Activated naive CD8-positive, alpha-beta T cell treated with anti-CD3 and anti-CD28 coated beads, Interleukin-2, amount 10 ng/mL, durations not matched to agents 7 days and 5 days (primary cell): Measurements from ENCODE around the gene GALNT14. TPM values are rescaled to one million over a fixed set of nuclear protein-coding genes. Genes with fewer than 3 reads are reported as not detected.

ENCODE experiments used
- ATAC-seq: fragments of 150-1000 bp; cut with Tn5 transposase; one replicate; pipeline ENCODE4 v1.10.0; 2021; ENCODE audit warnings: low read depth, moderate library complexity
- POLR2A ChIA-PET: fragments of 350-600 bp; sonication (Branson Sonifier 250); formaldehyde crosslinking; loops from one replicate; lab custom pipeline; 2021; ENCODE audit warnings: antibody characterized with exemption; lab: Charles Lee
- DNase-seq: peaks from one replicate; pipeline ENCODE4 v3.0.0; 2021
- H3K27ac Mint-ChIP-seq: one replicate; pipeline ENCODE4 v1.8.0; 2022; ENCODE audit warnings: mild to moderate bottlenecking, mixed read lengths
- H3K27me3 Mint-ChIP-seq: one replicate; pipeline ENCODE4 v1.8.0; 2022; ENCODE audit warnings: mild to moderate bottlenecking, moderate library complexity, mixed read lengths
- H3K36me3 Mint-ChIP-seq: one replicate; pipeline ENCODE4 v1.8.0; 2021; ENCODE audit warnings: mild to moderate bottlenecking, mixed read lengths
- H3K4me1 Mint-ChIP-seq: one replicate; pipeline ENCODE4 v1.8.0; 2021; ENCODE audit warnings: mixed read lengths
- H3K4me3 Mint-ChIP-seq: one replicate; pipeline ENCODE4 v1.8.0; 2022; ENCODE audit warnings: mild to moderate bottlenecking, moderate library complexity, mixed read lengths
- H3K9me3 Mint-ChIP-seq: one replicate; pipeline ENCODE4 v1.8.0; 2021; ENCODE audit warnings: mixed read lengths
- total RNA-seq, 2 experiments: library from RNA; stranded (reverse); gene quantifications; one replicate each; pipeline ENCODE4 v1.2.3, GENCODE V29; 2021

Gene GALNT14
- total RNA-seq, 2 experiments from 2014 or later = not detected

DNA sequence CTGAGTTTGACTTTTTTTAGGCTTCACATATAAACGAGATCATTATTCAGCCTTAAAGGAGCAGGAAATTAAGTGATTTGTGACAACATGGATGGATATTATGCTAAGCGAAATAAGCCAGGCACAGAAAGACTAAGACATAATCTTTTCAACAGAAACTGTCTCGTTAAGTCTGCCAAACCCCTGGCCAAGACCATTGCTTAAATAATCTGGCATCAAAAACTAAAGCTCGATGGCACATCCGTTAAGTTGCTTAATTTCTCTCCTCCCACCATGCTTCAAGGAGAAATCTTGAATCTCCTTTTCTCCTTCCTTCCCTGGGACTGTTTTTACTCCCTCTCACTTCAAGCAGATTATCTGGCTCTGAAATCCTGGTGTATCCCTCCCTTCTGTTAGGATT is 140.3 kb downstream of the GALNT14 start:
- no peak overlapping the region for H3K27ac Mint-ChIP-seq
- H3K27me3 Mint-ChIP-seq = peaks cover 6% of the 10 kb centered on the region
- no peaks in the 10 kb centered on the region for H3K36me3 Mint-ChIP-seq
- H3K9me3 Mint-ChIP-seq = no peaks in the 10 kb centered on the region
- no peak overlapping the region for H3K4me3 Mint-ChIP-seq
- POLR2A ChIA-PET = interaction anchor here (0.6 kb wide), 1 partner anchor 488 kb away, joined by 3 read pairs; no protein-coding TSS in a partner anchor
- no peak for DNase-seq
- H3K4me1 Mint-ChIP-seq = no peaks in the 10 kb centered on the region
- ATAC-seq = no peak

DNA sequence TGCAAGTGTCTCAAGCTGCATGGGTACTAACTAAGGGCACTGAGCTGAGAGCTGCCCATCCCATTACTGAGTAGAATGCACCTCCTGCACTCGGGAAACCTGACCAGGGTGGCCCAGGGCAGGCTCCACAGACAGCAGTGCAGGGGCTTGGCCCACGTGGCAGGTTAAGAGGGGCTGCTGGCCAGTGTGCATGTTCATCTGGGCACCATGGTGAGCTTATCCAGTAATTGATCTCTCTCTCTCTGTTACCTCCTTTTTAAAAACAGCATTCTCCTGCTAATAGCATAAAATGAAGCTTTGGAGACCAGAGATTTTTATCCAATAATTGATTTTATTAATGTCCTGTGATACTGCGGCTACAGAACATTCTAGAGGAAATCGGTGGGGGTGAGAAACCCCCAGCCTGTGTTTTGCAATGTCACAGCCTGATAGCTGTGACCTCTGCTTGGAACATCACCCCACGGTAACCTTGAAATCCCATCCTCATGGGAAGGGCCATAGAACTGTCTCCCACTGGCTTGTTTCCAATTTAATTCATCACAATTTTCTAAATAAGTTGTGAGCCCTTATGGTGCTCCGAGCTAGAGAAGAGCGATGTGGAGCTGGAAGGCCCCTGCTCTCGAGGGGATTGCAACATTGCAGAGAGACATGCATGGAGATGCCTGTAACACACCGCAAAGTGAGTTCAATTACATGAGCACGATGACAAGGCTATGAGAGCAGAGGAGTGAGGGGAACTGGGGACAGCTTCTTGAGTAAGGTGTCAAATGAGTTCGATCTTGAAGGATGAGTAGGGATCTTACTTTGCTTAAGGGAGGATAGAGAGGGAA is 143.8 kb downstream of the GALNT14 start:
- Mint-ChIP-seq H3K4me1 (no peaks in the 10 kb centered on the region), H3K9me3 (no peaks in the 10 kb centered on the region), H3K36me3 (no peaks in the 10 kb centered on the region), H3K27me3 (peaks cover 6% of the 10 kb centered on the region), H3K4me3 (no peak overlapping the region), H3K27ac (peak overlapping the region; percentile 56)
- no peak for DNase-seq
- no peak for ATAC-seq
- POLR2A ChIA-PET = no interaction called here

DNA sequence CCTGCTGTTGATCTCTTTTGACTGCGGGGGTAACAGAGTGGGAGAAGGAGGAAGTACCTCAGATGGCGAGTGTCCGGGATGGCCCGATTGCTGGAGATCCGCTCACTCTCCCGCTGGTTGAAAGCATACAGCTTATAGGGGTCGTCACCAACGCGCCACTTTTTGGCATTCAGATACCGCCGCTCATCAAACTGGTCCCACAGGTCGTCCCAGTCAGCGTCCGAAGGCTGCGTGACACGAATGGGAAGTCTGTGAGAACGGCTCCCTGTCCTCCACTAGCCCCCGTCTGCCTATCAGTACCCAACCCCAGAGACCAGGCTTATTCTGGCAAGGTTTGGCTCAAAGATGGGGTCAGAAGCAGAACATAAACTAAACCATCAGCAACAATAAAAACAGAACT is 145.5 kb downstream of the GALNT14 start:
- ATAC-seq (no peak), DNase-seq (no peak)
- Mint-ChIP-seq H3K4me3 (no peak overlapping the region), H3K27me3 (peaks cover 1% of the 10 kb centered on the region), H3K9me3 (no peaks in the 10 kb centered on the region), H3K36me3 (no peaks in the 10 kb centered on the region), H3K4me1 (no peaks in the 10 kb centered on the region), H3K27ac (no peak overlapping the region)
- POLR2A ChIA-PET = no interaction called here

DNA sequence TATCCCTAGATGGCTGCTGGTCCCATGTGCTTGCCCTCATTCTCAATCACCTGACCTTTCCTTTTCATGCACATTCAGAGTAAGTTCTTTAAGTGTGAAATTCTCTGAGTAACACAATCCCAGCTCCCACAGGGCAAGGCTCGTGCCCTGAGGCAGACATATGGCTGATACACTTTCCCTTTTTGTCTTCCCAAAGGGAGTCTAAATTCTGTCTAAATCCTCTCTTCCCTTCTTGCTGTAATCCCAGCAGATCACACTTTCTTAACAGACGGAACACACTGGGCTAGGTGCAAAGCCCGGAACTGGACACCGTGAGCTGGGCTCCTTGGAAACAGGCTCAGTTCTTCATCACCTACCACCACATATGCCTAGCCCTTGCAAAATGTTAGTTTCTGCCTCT is 147.6 kb downstream of the GALNT14 start:
- H3K4me3 Mint-ChIP-seq = no peak overlapping the region
- H3K27me3 Mint-ChIP-seq = no peaks in the 10 kb centered on the region
- ATAC-seq = no peak
- POLR2A ChIA-PET = no interaction called here
- H3K4me1 Mint-ChIP-seq = no peaks in the 10 kb centered on the region
- no peak for DNase-seq
- no peaks in the 10 kb centered on the region for H3K9me3 Mint-ChIP-seq
- H3K27ac Mint-ChIP-seq = no peak overlapping the region
- no peaks in the 10 kb centered on the region for H3K36me3 Mint-ChIP-seq

DNA sequence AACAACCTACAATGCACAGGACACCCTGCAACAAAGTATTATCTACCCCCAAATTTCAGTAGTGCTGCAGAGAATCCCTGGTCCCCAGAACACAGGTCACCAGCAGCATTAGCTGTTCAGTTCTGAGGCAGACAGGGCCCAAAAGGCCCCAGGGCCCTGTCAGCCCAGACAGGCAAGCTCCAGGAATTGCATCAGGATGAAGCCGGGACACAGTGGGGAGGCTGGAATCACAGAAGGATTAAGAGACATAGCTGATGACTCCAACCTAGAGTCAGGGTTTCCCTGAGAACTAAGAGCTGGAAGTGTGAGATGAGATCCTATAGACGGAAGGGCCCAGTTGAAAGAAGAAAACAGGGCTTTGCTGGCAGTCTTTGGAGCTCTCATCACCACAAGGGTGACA is 148.1 kb downstream of the GALNT14 start:
- H3K27me3 Mint-ChIP-seq = no peaks in the 10 kb centered on the region
- POLR2A ChIA-PET = no interaction called here
- no peaks in the 10 kb centered on the region for H3K36me3 Mint-ChIP-seq
- no peak overlapping the region for H3K4me3 Mint-ChIP-seq
- no peak for DNase-seq
- no peak for ATAC-seq
- no peaks in the 10 kb centered on the region for H3K9me3 Mint-ChIP-seq
- H3K4me1 Mint-ChIP-seq = no peaks in the 10 kb centered on the region
- no peak overlapping the region for H3K27ac Mint-ChIP-seq

DNA sequence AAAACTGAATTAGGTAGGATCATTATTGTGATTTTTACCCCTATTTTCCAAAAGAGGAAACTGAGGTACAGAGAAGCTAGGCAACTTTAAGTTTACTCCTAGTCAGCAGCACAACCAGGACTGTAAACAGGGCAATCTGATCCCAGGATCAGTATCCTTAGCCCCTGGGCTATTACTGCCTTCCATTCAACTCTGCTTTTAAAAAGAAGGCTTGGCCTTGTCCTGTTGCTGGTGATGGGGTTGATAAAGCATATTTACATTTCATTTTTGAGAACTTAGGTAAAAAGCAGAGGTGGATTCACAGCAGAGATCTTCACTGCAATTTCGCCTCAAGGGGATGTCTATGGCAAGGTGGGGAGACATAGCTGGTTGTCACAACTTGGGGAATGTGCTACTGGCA is 148.5 kb downstream of the GALNT14 start:
- Mint-ChIP-seq H3K4me1 (no peaks in the 10 kb centered on the region), H3K27ac (no peak overlapping the region), H3K27me3 (no peaks in the 10 kb centered on the region), H3K9me3 (no peaks in the 10 kb centered on the region), H3K36me3 (no peaks in the 10 kb centered on the region), H3K4me3 (no peak overlapping the region)
- ATAC-seq = no peak
- POLR2A ChIA-PET = no interaction called here
- no peak for DNase-seq

DNA sequence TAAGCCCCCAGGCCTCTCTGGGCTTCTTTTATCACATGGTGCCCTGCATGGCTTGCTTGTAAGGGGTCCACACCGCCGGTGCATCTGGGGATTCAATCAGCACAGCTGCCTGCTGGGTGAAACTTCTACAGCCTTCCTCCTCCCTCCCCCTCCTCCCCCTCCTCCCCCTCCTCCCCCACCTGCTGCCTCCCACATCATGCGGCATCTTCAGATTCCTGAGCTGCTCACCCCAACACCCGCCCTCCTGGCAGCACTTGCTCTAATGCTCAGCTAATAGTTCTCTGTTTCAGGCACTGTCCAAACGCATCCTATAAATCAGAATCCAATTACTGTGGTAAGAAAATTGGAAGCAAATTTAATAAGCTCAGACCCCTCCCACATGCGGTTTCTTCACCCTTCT is 150.7 kb downstream of the GALNT14 start:
- ATAC-seq (no peak), DNase-seq (no peak)
- Mint-ChIP-seq H3K27me3 (no peaks in the 10 kb centered on the region), H3K4me1 (no peaks in the 10 kb centered on the region), H3K36me3 (no peaks in the 10 kb centered on the region), H3K4me3 (no peak overlapping the region), H3K9me3 (no peaks in the 10 kb centered on the region), H3K27ac (no peak overlapping the region)
- POLR2A ChIA-PET = no interaction called here

DNA sequence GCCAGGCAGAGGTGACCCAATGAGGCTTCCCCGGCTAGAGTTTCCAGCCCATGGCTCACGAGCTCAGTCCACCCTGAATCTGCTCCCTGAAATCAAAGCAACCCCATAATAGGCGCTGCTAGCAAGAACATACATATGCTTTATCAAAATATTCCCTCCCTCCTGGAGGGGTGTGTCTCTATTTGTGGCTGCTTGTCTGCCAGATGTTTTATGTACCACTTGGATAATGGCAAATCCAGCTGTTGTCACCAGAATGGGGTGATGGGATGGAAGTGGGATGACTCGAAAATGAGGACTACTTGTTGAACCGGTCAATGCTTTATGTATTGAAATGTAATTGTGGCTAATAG is 152.0 kb downstream of the GALNT14 start:
- no peaks in the 10 kb centered on the region for H3K4me1 Mint-ChIP-seq

DNA sequence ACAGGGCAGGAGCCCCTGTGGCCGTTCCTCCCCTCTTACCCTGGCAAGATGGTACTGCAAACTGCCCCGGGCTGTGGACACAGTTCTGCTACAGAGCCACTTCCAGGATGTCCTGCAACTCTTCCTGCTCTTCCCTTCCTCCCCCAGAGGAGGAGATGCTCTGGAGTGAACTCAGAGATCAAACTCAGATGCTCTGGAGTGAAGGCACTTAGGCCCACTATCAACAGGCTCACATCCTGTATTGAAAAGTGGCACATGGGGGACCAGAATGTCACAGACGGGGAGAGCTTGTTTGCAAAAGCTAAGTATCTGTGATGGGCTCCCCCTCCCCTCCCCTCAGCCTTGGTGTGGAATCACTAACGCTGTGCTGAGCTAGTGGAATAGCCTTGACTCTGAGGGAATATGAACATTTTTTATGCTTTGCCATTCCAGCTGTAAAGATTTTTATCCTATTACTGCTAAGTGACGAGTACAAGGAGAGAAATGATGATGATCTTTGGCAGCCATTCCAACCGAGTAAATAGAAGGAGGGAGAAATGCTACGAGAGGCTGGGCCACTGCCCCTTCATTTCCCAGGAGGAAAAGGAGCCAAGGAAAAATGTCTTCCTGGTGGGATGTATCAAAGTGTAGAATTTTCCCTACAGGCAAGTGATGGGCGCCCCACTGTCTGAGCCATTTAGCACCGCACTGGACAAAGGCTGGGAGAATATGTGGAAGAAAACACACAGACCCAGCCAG is 152.6 kb downstream of the GALNT14 start:
- Mint-ChIP-seq H3K9me3 (no peaks in the 10 kb centered on the region), H3K27ac (no peak overlapping the region), H3K36me3 (no peaks in the 10 kb centered on the region), H3K4me1 (no peaks in the 10 kb centered on the region), H3K4me3 (no peak overlapping the region), H3K27me3 (no peaks in the 10 kb centered on the region)
- ATAC-seq (no peak), DNase-seq (no peak)
- POLR2A ChIA-PET = no interaction called here

More for the DNA sequence above, 152.0 kb downstream of the GALNT14 start:
- H3K36me3 Mint-ChIP-seq = no peaks in the 10 kb centered on the region
- no peak overlapping the region for H3K4me3 Mint-ChIP-seq
- H3K27ac Mint-ChIP-seq = no peak overlapping the region
- no peaks in the 10 kb centered on the region for H3K27me3 Mint-ChIP-seq
- H3K9me3 Mint-ChIP-seq = no peaks in the 10 kb centered on the region
- DNase-seq = no peak
- no peak for ATAC-seq
- POLR2A ChIA-PET = no interaction called here

DNA sequence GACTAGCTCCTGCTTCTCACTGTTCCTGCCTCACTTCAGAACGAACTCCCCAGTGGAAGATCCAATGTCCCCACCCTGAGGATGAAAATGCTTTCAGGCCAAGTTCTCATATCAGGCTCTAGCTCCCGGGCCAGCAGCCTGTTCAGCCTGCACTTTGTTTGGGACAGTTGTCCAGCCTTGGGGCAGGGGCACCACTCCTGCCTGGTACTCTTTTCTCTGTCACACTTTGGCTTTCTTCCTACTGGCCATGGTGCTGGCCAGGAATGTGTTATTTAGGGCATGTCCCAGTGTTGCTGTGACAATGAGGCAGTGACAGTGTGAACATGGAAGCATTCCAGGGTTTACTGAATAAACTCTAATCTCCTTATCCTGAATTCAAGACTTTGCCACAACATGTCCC is 154.1 kb downstream of the GALNT14 start:
- no peaks in the 10 kb centered on the region for H3K9me3 Mint-ChIP-seq
- no peaks in the 10 kb centered on the region for H3K4me1 Mint-ChIP-seq
- POLR2A ChIA-PET = no interaction called here
- H3K27me3 Mint-ChIP-seq = no peaks in the 10 kb centered on the region
- no peak for ATAC-seq
- H3K36me3 Mint-ChIP-seq = no peaks in the 10 kb centered on the region
- H3K4me3 Mint-ChIP-seq = no peak overlapping the region
- DNase-seq = no peak
- no peak overlapping the region for H3K27ac Mint-ChIP-seq

DNA sequence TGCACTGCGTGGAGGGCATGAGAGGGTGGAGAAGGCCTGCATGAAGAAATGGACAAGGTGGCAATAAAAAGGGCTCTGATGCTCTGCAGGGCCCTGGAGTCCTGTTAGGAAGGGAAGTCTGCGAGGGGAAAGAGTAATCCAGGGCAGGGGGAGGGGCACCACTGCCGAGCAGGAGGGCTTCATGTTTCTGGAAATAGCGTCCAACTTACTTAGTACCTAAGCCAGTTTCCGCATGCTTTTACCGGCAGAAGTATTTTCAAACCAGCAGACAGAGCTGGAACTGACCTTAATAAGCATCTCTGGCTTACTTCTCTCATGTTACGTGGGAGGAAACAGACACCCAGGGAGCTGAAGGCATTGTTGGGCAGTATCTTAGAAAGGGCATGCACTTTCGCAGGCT is 156.7 kb downstream of the GALNT14 start:
- DNase-seq = no peak
- ATAC-seq = no peak
- Mint-ChIP-seq H3K36me3 (no peaks in the 10 kb centered on the region), H3K27me3 (no peaks in the 10 kb centered on the region), H3K27ac (no peak overlapping the region), H3K9me3 (no peaks in the 10 kb centered on the region), H3K4me1 (no peaks in the 10 kb centered on the region), H3K4me3 (no peak overlapping the region)
- POLR2A ChIA-PET = no interaction called here

DNA sequence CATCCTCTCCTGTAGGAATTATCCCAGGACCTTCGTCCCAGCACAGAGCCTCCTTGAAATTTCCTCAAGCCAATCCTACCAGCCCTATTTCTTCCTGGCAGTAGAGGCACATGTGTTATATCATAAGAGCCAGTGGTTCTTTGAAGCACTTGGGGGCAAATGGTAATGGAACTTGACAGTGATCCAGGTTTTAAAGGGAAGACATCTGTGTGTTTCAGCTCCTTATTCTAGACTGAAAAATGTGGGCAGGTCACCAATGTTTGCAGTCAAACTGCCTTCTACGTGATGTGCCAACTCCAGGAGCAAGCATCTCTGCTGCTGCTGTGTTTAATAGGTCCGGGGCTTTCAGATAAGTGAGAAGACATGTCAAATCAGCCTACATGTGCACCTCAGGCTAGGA is 157.1 kb downstream of the GALNT14 start:
- Mint-ChIP-seq H3K9me3 (no peaks in the 10 kb centered on the region), H3K4me3 (no peak overlapping the region), H3K27me3 (peaks cover under 1% of the 10 kb centered on the region), H3K4me1 (no peaks in the 10 kb centered on the region), H3K27ac (no peak overlapping the region), H3K36me3 (no peaks in the 10 kb centered on the region)
- DNase-seq = no peak
- ATAC-seq = no peak
- POLR2A ChIA-PET = no interaction called here

DNA sequence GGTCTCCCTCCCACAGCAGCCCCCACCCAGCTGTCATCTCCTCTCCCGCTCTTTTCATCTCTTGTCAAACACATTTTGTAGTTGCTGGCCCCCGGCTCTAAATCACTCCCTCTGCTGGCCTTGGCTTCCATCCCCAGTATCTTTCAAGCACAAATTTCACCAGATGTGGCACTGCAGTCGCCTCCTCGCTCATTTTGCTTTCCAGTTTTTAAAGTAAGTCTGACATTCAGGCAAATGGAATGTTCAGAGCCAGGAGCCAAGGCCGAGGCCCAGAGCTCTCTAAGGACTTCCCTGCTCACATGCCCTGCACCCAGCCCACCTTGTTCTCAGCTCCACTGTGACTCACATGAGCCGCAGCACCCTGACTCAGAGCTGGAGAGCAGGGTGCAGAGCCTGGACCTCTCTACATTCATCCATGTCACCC is 158.4 kb downstream of the GALNT14 start:
- Mint-ChIP-seq H3K4me1 (no peaks in the 10 kb centered on the region), H3K4me3 (no peak overlapping the region), H3K9me3 (no peaks in the 10 kb centered on the region), H3K36me3 (no peaks in the 10 kb centered on the region), H3K27ac (no peak overlapping the region), H3K27me3 (peaks cover 9% of the 10 kb centered on the region)
- ATAC-seq (no peak), DNase-seq (no peak)
- POLR2A ChIA-PET = no interaction called here

DNA sequence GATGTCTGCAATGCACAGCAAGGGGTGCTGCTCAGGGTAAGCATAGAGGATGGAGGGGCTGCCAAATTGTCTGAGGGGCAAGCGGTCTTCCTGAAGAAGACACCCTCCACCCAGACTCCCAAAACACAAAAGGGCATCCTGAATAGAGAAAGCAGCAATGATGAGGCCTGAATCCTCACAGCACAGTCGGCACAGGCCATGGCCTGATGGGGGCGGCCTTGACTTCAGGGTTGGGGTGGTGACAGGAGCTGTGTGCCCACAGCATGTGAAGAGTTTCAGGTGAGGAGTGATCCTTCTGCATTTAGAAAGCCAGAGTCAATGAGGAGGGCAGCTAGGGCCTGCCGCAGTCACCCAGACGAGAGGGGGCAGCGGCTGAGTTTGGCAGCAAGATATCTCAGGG is 159.4 kb downstream of the GALNT14 start:
- DNase-seq (no peak), ATAC-seq (no peak)
- no peaks in the 10 kb centered on the region for H3K4me1 Mint-ChIP-seq
- H3K36me3 Mint-ChIP-seq = no peaks in the 10 kb centered on the region
- H3K9me3 Mint-ChIP-seq = no peaks in the 10 kb centered on the region
- no peak overlapping the region for H3K4me3 Mint-ChIP-seq
- no peak overlapping the region for H3K27ac Mint-ChIP-seq
- peaks cover 12% of the 10 kb centered on the region for H3K27me3 Mint-ChIP-seq
- POLR2A ChIA-PET = no interaction called here
